Adrenal gland (tissue), 5 donors: Measurements from ENCODE around the gene BRINP1.

Experiments
- POLR2A ChIP-seq, 2 donors: fragments of 450-650 bp; IDR thresholded peaks; one replicate each; pipeline ENCODE4 v1.6.1; 2017; ENCODE audit warnings: antibody characterized with exemption in 2 of 2, mild to moderate bottlenecking in 2 of 2, moderate library complexity in 1 of 2
- TF ChIP-seq, protein P1 (sequence below), 6 experiments: fragments of 450-650 bp in 4 of 6; fragments of 200-600 bp in 2 of 6; sonication (generic) in 1 of 6; IDR thresholded peaks; 1 replicate in 5 of 6; 2 replicates in 1 of 6; pipeline versions ENCODE4 v1.5.1 to v1.8.0; 2016 to 2021; ENCODE audit warnings: antibody characterized with exemption in 6 of 6, mild to moderate bottlenecking in 2 of 6, moderate library complexity in 1 of 6
- donor health status: DM: no; HTN: no; CAD: no.

- TF ChIP-seq, protein P1, sequence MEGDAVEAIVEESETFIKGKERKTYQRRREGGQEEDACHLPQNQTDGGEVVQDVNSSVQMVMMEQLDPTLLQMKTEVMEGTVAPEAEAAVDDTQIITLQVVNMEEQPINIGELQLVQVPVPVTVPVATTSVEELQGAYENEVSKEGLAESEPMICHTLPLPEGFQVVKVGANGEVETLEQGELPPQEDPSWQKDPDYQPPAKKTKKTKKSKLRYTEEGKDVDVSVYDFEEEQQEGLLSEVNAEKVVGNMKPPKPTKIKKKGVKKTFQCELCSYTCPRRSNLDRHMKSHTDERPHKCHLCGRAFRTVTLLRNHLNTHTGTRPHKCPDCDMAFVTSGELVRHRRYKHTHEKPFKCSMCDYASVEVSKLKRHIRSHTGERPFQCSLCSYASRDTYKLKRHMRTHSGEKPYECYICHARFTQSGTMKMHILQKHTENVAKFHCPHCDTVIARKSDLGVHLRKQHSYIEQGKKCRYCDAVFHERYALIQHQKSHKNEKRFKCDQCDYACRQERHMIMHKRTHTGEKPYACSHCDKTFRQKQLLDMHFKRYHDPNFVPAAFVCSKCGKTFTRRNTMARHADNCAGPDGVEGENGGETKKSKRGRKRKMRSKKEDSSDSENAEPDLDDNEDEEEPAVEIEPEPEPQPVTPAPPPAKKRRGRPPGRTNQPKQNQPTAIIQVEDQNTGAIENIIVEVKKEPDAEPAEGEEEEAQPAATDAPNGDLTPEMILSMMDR (IDR thresholded peaks at IDR 0.05), result no peak
- TF ChIP-seq POLR2A (IDR thresholded peaks at IDR 0.05), result no peak
These were observed 61.8 kb downstream of the BRINP1 start for GRCh38 chr9:119307471-119307870.
